Measurements from ENCODE around the gene CDK1. TPM values are rescaled to one million over a fixed set of nuclear protein-coding genes. Genes with fewer than 3 reads are reported as not detected.

The CDK1 gene
- total RNA-seq, result 91.4 and 93.4 TPM in 2 replicates

DNA sequence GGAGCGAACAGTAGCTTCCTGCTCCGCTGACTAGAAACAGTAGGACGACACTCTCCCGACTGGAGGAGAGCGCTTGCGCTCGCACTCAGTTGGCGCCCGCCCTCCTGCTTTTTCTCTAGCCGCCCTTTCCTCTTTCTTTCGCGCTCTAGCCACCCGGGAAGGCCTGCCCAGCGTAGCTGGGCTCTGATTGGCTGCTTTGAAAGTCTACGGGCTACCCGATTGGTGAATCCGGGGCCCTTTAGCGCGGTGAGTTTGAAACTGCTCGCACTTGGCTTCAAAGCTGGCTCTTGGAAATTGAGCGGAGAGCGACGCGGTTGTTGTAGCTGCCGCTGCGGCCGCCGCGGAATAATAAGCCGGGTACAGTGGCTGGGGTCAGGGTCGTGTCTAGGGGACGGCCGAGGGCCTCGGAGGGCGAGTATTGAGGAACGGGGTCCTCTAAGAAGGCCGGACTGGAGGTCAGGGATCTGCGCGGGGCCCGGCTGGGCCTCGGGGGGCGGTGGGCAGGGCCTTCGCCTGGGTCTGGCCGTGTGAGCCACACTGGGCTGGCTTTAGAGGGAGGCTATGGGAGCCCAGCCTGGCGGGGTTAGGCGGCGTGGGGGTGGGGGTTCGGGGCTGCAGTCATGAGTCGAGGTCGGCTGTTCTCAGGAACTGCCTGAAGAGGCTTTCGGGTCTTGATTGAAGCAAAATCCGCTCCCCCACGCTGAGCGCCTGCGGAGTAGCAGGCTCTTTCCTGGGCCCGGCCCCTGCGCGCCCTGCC is at the start of gene CDK1:
CDK1 (plus strand) TSS at position 265 of the 757 bp plus-strand sequence. CDS start 1,688 bp downstream, outside the sequence.
- intact Hi-C loops (cut with micrococcal nuclease), result loop anchor here (1.0 to 5.0 kb wide), 8 partner anchors 9 to 1124 kb away; no protein-coding TSS in a partner anchor

DNA sequence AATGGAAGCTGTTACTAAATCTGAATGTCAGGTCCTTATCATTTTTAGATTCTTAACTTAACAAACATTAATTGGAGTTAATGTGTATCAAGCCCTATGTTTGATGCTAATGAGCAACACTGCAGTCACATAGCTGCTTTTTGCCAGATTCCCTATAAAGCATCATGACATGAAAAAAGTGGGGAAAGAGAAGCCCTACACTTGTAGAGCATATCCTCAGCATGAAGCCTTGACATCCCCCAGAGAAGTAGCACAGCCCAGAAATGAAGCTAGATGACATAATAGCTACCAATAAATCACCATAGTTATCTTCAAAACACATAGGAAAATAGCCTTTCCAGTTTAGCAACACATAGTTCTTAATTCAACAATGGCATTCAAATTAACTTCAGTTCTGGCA is 49.2 kb upstream of the CDK1 start:
- intact Hi-C loops (cut with micrococcal nuclease), result loop anchor here (2.0 to 5.0 kb wide), 3 partner anchors 66 to 1263 kb away; no protein-coding TSS in a partner anchor

DNA sequence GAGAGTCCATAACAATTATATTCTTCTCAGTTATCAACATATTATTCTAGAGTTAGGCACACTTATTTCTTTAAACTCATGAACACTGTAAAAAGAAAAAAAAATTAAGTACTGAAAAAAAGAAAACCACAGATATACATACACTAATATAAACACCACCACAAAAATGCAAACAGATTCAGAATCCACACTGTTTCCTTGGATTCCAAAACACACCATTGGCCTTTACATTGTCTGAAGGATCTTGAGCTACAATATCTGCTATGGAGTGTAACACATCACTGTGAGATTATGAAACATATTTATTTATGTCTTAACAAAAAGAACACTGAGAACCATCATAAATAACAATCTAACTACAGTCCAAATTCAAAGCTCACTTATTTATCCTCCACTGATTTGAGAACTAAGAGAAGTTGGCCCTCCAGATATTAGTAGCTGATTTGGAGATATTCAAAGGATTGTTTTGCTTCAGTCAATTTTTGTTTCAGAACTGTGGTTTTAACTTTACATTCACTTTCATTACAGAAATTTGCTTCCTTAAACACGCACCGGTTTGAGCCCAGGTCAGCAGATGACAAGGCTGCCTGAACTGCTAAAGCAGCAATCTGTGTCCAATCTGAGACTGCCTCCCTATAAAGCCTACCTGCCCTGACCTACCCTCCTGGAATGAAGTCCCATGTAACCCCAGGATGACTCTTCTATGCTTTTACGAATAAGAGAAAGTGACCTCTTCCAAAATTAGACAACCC is 47.0 kb upstream of the CDK1 start:
- intact Hi-C loops (cut with micrococcal nuclease), result loop anchor here (1.0 to 5.0 kb wide), 6 partner anchors 37 to 1171 kb away; partner anchors contain the start of genes ARID5B, CCDC6 and CDK1

DNA sequence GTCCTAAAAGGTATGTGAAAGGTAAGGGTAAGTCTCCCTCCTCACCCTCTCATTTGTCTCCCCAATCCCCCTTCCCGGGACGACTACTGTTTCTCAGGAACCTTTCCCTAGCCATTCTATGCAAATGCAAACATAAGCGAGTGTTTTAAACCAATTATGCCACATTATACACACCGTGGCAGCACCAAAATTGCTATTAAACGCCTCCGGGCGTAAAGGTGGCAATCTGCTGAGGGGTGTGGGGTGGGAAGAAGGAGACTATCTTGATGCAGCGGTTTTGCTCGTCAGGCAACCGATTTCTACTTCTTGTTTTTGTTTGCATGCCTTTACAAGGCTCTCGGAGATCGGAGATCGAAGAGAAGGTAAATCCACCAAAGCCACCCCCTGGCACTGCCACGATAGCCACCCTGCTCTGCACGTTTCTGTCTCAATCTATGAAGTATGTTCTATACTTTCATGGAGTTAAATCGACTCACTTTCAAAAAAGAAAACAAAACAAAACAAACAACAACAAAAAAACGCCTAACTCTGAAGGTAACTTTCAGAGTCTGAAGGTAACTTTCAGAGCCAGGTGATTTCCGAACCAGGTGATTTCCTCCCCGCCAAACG is 46.0 kb upstream of the CDK1 start:
- intact Hi-C loops (cut with micrococcal nuclease), result loop anchor here (1.0 to 5.0 kb wide), 3 partner anchors 210 to 1170 kb away; partner anchors contain the start of gene ARID5B

GRCh38 chr10:60732807-60733516 is 45.3 kb upstream of the CDK1 start:
- intact Hi-C loops (cut with micrococcal nuclease), result loop anchor here (1.0 to 5.0 kb wide), 3 partner anchors 210 to 1169 kb away; partner anchors contain the start of gene ARID5B

DNA sequence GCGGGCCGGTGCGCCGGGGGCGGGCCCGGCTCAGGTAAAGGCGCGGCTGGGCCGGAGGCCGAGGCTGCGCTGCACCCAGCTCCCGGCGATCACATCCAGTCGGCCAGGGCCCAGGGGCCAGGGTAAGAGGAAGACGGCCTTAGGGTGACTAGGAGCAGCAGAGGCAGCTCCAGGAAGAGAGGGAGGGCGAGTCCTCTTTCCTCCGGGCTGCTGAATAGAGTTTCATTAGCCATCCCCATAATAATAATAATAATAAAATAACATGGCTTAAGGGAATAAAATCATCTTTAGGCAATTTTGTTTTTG is 44.8 kb upstream of the CDK1 start:
- intact Hi-C loops (cut with micrococcal nuclease), result loop anchor here (2.0 to 5.0 kb wide), 2 partner anchors 209 to 1169 kb away; partner anchors contain the start of gene ARID5B

DNA sequence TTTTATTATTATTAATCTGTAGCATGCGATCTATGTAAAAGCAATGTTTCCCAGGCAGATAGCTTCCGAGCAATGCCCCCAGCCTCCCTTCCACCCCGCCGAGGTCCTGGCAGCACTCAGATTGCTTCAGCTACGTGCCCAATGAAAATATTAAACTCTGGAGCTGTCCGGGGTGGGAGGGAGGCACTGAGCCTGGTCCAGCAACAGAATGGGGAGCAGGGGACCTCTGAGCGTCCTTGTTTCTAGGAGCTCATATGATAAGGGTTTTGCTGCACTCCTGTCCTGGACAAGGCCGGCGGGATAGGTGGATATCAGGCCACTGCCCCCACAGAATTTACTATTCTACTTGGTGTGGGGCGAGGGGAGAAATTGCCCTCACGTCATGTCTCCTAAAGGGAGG is 44.5 kb upstream of the CDK1 start:
- intact Hi-C loops (cut with micrococcal nuclease), result loop anchor here (2.0 to 5.0 kb wide), 2 partner anchors 209 to 1168 kb away; partner anchors contain the start of gene ARID5B

DNA sequence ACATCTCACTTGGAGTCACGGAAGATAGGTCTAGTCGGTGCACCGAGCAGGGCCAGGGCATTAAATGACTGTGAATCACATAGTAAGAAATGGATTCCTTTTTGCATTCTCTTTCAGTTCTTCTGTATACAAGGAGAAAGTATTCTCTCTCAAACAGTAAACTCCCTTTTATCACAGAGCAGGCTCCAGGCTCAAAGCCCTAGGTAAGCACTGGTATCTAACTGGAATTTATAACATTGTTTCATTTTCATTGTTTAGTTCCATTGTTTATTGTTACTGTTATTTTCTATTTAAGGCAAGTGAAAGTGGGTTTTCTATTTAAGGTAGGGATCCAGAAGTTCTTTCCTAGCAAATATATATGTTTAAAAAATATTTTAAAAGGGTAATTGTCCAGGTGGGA is 44.1 kb upstream of the CDK1 start:
- intact Hi-C loops (cut with micrococcal nuclease), result loop anchor here (5.0 kb wide), 1 partner anchor 1168 kb away; the partner anchor contains the start of gene ARID5B

DNA sequence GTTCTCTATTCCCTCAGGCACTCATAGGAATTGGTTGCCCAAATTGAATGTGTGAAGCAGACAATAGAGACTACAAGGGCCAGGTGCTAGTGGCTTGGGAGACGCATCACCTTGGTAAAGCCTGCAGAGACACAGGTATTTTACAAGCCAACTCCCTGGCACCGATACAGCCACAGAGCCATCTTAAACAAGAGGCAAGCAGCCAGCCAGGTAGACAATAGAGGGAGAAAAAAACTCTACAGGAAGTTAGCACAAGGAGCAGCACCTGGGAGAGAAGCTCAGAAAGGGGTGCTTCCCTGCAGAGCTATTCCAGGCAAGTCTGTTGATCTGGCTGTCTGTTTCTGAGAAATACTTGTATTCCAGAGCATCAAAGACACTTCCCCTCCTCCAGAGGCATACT is 43.0 kb upstream of the CDK1 start:
- intact Hi-C loops (cut with micrococcal nuclease), result no loop called here

- intact Hi-C loops (cut with micrococcal nuclease), result no loop called here
Observed at GRCh38 chr10:60737242-60737641, 41.0 kb upstream of the CDK1 start.

GRCh38 chr10:60739558-60739957 is 38.7 kb upstream of the CDK1 start:
- intact Hi-C loops (cut with micrococcal nuclease), result no loop called here

DNA sequence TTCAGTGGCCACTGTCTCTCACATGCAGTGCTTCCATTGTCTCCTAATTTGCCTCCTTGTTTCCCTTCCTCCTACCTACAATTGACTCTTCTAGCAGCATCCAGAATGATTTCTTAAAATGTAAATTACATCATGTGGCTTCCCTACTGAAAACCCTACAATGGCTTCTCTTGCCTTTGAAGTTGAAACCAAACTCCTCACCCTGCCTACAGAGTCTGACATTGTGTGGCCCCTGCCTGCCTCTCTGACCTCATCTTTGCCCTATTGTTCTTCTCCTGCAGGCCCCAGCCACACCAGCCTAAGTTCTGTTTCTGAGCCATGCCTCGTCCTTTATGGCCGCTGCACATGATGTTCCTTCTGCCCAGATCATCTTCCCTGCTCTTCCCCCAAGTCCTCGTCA is 35.8 kb upstream of the CDK1 start:
- intact Hi-C loops (cut with micrococcal nuclease), result no loop called here

DNA sequence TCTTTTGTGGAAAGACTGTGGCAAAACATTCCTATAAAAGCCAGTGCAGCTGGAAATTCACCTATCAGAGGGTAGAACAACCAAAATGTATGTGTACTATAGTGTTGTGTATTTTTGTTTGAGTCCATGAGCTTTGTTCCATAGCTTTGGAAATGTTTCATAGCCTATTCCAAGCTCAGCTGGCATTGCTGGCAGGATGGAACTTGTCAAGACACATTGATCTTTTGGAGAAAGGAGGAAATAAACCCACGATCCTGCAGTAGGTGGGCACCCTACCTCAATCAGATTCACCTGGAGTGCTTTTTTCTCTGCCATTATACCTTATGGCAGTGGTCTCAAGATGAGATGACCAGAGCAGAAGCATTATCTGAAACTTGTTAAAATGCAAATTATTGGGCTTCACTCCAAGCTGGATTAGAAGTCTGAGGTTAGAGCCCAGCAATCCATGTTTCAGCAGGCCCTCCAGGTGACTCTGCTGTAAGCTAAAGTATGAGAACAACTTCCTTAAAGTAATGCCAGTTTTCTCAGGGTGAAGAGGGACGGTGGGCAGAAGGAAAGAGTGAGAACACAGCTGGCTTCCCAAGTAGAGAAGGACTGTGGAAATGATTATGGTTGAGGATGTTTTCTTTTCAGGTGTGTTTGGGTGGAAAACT is 30.3 kb upstream of the CDK1 start:
- intact Hi-C loops (cut with micrococcal nuclease), result no loop called here

DNA sequence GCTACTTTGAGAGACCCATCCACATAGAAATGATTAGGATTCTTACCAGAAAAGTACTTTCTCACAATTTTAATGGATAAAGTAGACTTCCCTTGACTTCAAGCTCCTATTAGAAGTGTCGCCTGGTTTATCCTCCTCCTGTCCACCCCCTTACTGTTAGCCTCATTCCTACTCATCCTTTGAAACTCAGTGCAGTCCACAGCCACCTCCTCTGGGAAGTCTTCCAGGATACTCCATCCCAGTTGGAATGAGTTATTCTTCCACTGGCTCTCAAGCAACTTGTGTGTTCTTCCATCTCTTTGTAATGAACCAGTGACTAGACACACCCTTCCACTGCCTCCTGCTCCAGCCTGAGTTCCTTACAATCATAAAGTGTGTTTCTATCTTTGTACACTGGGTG is 25.1 kb upstream of the CDK1 start:
- intact Hi-C loops (cut with micrococcal nuclease), result no loop called here

DNA sequence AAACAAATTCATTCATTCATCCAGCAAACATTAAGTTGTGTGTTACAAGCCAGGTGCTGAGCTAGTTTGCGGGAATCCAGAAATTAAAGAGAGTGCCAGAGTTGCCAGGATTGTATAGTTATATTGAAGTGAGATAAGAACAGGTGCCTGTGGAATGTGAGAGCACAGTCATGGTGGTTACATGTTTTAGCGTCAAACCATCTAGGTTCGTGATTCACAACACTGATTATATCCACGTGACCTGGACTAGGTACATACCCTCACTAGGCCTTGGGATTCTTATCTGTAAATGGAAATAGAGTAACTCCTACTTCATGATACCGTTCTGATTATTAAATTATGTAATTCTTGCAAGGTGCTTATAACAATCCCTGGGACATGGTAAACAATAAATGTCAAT is 24.5 kb upstream of the CDK1 start:
- intact Hi-C loops (cut with micrococcal nuclease), result no loop called here

- intact Hi-C loops (cut with micrococcal nuclease), result no loop called here
Observed at GRCh38 chr10:60757420-60757895, 20.8 kb upstream of the CDK1 start.

DNA sequence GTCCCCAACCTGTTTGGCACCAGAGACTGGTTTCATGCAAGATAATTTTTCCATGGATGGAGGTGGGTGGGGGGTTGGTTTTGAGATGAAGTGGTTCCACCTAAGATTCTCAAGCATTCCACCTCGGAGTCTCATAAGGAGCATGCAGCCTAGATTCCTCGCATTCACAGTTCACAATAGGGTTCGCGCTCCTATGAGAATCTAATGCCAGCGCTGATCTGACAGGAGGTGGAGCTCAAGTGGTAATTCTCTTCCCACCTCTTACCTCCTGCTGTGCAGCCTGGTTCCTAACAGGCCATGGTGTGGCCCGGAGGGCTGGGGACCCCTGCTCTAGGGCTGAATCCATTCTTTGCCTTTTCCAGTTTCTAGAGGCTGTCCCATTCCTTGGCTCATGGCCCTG is 19.1 kb upstream of the CDK1 start:
- intact Hi-C loops (cut with micrococcal nuclease), result no loop called here

DNA sequence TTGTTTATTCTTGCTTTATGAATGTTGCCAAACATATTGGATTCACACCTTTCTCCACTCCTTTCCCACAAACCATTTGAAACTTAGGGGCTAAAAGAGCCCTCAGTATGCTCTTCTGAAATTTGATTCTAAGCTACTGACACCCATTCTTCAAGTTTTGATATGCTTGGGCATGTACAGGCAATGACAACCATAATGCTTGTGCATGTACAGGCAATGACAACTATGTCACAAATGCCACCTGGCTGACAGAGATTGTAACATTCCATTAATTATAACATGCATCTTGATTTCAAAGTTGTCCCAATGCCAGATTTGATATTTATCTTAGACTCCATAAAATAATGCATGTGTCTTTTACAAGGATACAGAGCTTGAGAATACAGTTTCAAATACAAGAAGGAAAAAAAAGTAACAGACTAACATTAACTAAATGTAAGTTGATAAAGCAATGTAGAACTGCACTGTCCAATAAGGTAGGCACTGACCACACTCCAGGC is 17.5 kb upstream of the CDK1 start:
- intact Hi-C loops (cut with micrococcal nuclease), result loop anchor here (10.0 kb wide), 1 partner anchor 556 kb away; no protein-coding TSS in a partner anchor

- intact Hi-C loops (cut with micrococcal nuclease), result loop anchor here (10.0 kb wide), 1 partner anchor 558 kb away; no protein-coding TSS in a partner anchor
Observed at GRCh38 chr10:60762554-60762953, 15.7 kb upstream of the CDK1 start.

- intact Hi-C loops (cut with micrococcal nuclease), result loop anchor here (10.0 kb wide), 1 partner anchor 563 kb away; no protein-coding TSS in a partner anchor
Observed at GRCh38 chr10:60767424-60767823, 10.9 kb upstream of the CDK1 start.
